Renal pelvis (tissue), 4 donors: ENCODE results near the gene CFD. TPM values are rescaled to one million over a fixed set of nuclear protein-coding genes. Genes with fewer than 3 reads are reported as not detected.
A peak's percentile ranks its signal among the peaks of the same experiment; 100 is the strongest.
"Not testable (repeated sequence)": the region's sequence is repeated elsewhere in the genome, so short reads cannot be mapped to it uniquely, and the experiment has no call there.

Experiments used
- DNase-seq: peaks from one replicate; pipeline ENCODE4 v3.0.0-alpha.2; 2013
- polyA plus RNA-seq, 3 donors: library from polyadenylated mRNA; unstranded; fragments of 120-200 nt; gene quantifications; one replicate each; pipeline ENCODE4 v1.2.1, GENCODE V29; 2013; ENCODE audit not compliant: insufficient read length in 3 of 3

The CFD gene
- polyA plus RNA-seq, 3 donors = 3.9 to 4.4 (median 4.2) TPM

GRCh38 chr19:885536-886224 lies 26.2 kb downstream of the CFD start:
- no peak for DNase-seq

GRCh38 chr19:887072-887471 lies 27.6 kb downstream of the CFD start:
- no peak for DNase-seq

GRCh38 chr19:887599-887998 lies 28.1 kb downstream of the CFD start:
- no peak for DNase-seq

- DNase-seq = no peak
These were observed 29.3 kb downstream of the CFD start for GRCh38 chr19:888581-889385.

GRCh38 chr19:889662-890295 lies 30.3 kb downstream of the CFD start:
- no peak for DNase-seq

DNA sequence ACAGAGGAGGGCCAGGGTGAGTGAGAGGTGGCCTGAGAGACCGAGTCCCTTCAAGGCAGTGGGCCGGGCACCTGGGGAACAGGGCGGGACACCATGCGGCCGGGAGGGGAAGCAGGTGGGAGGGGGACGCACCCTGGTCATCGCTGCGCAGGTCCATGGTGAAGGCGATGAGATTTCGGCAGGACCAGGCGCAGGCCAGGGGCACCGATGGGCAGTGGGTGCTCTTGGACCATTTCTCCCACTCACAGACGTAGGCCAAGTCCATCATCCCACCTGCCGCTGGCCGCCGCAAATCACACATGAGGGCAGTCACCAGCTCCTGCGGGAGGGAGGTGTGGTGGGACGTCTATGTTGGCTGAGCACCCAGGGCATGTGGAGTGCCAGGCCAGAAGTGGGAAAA lies 31.4 kb downstream of the CFD start:
- no peak for DNase-seq

DNA sequence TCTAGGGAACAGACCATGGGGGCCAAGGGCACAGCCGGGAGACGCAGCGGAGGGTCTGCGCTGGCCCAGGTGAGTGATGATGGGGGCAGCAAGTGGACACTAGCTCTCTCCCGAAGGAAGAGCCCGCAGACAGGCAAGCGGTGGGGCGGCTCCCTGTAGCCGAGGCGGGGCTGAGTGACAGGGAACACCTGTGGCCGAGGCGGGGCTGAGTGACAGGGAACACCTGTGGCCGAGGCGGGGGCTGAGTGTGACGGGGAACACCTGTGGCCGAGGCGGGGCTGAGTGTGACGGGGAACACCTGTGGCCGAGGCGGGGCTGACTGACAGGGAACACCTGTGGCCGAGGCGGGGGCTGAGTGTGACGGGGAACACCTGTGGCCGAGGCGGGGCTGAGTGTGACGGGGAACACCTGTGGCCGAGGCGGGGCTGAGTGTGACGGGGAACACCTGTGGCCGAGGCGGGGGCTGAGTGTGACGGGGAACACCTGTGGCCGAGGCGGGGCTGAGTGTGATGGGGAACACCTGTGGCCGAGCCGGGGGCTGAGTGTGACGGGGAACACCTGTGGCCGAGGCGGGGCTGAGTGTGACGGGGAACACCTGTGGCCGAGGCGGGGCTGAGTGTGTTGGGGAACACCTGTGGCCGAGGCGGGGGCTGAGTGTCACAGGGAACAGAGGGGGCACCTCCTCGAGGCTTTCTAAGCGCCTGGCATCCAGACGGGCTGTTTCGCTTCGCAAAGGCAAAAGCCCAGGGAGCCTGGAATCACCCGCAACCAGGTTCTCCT lies 32.1 kb downstream of the CFD start:
- DNase-seq = not testable (repeated sequence)

DNA sequence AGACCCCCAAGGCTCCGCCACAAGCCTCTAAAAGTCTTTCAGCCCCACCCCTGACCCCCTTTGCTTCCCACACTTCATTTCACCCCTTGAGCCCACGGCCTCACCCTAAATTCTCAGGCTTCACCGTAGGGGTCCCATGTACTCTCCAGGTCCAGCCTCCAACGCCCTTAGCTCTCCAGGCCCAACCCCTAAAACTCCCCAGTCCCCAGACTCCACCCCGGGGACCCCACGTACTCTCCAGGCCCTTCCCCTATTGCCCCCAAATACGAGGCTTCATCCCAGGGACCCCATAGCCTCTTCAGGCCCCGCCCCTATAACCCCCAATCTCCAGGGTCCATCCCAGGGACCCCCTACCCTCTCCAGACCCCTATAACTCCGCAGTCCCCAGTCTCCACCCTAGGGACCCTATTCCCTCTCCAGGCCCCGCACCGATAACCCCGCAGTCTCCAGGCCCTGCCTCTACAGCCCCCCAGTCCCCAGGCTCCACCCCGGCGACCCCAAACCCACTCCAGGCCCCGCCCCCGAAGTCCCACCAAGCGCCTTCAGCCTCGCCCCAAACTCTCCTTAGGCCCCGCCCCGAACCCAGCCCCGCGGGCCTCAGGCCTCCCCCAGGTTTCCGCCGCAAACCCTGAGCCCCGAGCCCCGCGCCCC lies 32.9 kb downstream of the CFD start:
- DNase-seq = no peak

- peak; percentile 92 for DNase-seq
These were observed 33.6 kb downstream of the CFD start, which contains the start of the genes MED16 and RNU6-9 for GRCh38 chr19:892894-893689. MED16 (minus strand) TSS chr19:893187; CDS start chr19:891131, 2,056 bp downstream. RNU6-9 (plus strand) TSS chr19:893484.

DNA sequence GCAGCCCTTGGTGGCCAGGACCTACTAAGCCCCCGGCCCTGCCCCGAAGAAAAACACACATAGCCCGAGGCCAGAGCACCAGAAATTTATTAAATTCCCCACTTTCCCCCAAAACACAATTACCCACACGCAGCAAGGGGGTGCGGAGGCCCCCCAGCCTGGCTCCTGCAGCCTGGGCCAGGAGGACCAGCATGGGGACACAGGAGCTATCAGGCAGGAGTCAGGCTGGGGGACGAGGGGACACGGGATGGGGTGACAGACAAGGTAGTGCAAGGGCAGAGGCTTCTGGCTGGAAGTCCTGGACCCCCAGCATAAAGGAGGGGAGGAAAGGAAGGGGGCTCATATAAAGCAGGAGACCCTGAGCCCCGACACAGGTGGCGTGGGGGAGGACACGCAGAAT lies 37.0 kb downstream of the CFD start:
- no peak for DNase-seq

DNA sequence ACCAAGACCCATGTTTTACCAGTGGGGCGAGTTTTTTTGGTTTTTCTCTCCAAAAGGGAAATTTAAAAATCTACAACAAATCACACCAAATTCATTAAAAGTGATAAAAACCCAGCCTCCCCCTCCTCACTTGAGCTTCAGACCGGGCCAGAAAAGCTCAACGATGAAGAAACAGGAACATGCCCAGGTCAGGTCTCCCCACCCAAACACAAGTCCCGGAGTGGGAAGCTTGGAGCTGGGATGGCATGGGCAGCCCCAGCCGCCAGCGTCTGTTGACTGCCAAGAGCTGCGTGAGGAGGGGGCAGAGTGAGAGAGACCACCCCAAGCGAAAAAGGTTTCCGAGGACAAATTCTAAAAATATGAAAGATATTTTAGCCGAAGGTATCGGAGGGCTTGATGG lies 37.5 kb downstream of the CFD start:
- DNase-seq = no peak

DNA sequence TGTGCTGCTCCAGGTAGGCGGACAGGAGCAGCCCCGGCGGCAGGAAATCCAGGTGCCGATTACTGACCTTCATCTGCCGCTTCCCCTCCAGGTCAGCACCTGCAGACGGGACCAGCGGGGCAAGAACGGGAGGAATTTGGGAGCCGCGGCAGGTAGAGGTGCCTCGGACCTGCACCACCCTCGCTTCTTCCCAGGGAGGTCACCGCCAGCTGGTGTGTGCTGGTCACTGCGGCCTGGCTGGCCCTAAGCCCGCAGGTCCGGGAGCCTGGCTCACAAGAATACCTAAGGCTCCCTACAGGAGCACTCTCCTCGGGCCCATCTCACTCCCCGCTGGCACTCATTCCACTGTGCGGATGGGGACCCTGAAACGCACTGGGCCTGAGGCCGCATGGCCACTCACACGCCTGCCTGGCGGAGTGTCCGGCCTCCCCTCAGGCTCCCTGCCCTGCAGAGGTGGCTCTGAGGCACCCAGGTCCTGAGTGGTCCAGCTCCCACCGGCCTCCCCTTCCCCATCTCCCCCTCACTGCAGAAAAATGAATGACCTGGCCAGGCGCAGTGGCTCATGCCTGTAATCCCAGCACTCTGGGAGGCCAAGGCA lies 38.1 kb downstream of the CFD start:
- DNase-seq = no peak

DNA sequence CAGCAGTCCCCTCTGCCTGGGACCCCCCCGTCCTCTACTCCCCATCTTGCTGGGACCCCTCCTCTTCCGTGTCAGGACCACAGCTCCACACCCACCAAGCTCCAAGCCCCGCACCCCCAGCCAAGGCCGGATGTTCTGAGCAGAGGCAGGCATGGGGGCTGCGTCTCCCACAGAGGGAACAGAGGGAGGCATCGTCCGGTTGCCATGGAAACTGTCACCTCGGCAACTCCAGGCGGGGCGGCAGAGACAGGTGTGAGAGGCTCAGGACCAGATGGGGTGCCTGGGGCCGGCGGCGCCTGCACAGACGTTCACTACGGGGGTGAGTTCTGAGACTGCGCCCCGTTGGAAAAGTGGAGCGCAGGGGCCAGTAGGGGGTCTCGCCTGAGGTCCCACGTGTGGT lies 39.2 kb downstream of the CFD start:
- DNase-seq = peak; percentile 78

DNA sequence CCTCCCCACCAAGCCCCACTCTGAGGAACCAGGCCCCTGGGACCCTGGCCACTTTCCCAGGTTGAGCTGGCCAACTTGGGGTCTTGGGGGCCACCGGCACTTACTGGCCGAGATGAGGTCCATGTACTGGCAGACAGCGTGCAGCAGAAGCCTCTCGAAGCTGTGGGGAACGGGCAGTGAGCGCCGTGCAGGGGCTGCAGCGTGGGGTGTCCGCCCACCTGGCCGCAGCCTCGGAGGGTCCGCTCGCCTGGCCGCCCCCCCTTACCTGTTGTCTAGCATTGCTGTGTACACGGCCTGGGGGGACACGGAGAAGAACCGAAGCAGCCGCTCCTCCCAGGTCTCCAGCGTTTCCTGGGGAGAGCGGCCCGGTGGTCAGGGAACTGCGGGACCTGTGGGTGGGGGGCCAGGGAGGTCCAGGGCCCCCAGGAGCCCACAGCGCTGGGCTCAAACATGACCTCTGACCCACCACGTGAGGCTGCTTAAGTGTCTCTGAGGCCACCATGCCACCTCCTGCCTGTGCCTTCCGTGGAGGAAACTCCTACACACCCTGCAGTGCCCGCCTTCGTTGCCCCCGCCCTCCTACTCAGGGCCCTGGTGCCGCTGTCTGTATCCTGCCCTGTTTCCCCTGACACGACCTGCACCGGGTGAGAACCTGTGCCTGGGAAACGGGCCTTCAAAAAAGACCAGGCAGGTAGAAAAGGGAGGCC lies 40.0 kb downstream of the CFD start:
- DNase-seq = no peak

DNA sequence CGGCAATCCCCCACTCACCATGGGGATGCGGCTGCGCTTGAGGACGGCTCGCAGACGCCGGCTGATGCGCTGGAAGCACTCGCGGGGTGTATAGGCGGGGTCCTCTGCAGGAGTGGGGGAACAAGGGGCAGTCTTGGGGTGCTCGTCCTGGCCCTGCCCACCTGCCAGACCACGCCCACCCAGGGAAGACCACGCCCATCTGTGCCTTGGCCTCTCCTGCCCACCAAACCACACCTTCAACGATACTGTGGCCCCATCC lies 40.5 kb downstream of the CFD start:
- DNase-seq = no peak

GRCh38 chr19:900302-901111 lies 41.0 kb downstream of the CFD start:
- DNase-seq = no peak

- DNase-seq = no peak
These were observed 42.0 kb downstream of the CFD start for GRCh38 chr19:901216-902092.

DNA sequence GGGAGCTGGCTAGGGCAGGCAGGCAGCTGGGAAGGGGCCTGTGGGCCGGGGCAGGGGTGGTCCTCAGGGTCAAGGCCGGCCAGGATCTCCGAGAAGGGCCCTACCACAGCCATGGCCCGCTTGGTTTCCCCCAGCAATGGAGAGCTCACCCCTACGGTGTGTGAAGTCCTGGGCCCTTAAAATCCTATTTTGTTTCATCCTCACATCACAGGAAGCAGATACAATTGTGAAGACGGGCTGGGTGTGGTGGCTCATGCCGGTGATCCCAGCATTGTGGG lies 42.6 kb downstream of the CFD start:
- DNase-seq = no peak
